Transverse colon (tissue), 3 donors: ENCODE data around the gene HERC2.
"Not testable (repeated sequence)": the region's sequence is repeated elsewhere in the genome, so short reads cannot be mapped to it uniquely, and the experiment has no call there.

Experiments used
- CTCF ChIP-seq, 5 experiments: fragments of 200-600 bp in 3 of 5; fragments of 450-650 bp in 2 of 5; sonication (generic) in 3 of 5; IDR thresholded peaks; 1 replicate in 2 of 5; 2 replicates in 3 of 5; pipeline ENCODE4 v1.5.1; 2016 to 2017; ENCODE audit warnings: antibody characterized with exemption in 5 of 5, inconsistent platforms in 3 of 5, mild to moderate bottlenecking in 2 of 5, moderate library complexity in 1 of 5
- EP300 ChIP-seq: sonication (generic); formaldehyde crosslinking; IDR thresholded peaks from one replicate; pipeline ENCODE4 v1.6.1; 2017; ENCODE audit warnings: antibody characterized with exemption, low read depth
- POLR2A ChIP-seq: fragments of 450-650 bp; IDR thresholded peaks from one replicate; pipeline ENCODE4 v1.6.1; 2016; ENCODE audit warnings: antibody characterized with exemption, mild to moderate bottlenecking, moderate library complexity

- TF ChIP-seq EP300; POLR2A; CTCF (IDR thresholded peaks at IDR 0.05): not testable (repeated sequence)
These were observed 461 bp downstream of the HERC2 start for GRCh38 chr15:28321358-28322078.
